ENCODE results near the gene ITPKC.
"Not testable (repeated sequence)": the region's sequence is repeated elsewhere in the genome, so short reads cannot be mapped to it uniquely, and the experiment has no call there.

The ITPKC gene

GRCh38 chr19:40774916-40775631 is 58.2 kb downstream of the ITPKC start, which contains the start of gene MIA:
TSS of gene MIA (plus strand) at chr19:40775521. CDS start at chr19:40775543, 22 bp downstream.
- no peak for DNase-seq

GRCh38 chr19:40775632-40776022 is 58.7 kb downstream of the ITPKC start:
- DNase-seq: no peak

- no peak for DNase-seq
These were observed 59.5 kb downstream of the ITPKC start for GRCh38 chr19:40776364-40776763.

- DNase-seq: peak; percentile 96
These were observed 60.2 kb downstream of the ITPKC start for GRCh38 chr19:40776932-40777644.

- DNase-seq: no peak
These were observed 60.7 kb downstream of the ITPKC start for GRCh38 chr19:40777645-40777936.

GRCh38 chr19:40777937-40778705 is 61.2 kb downstream of the ITPKC start, which contains the start of gene RAB4B:
TSS of gene RAB4B (plus strand) at chr19:40778247. CDS start at chr19:40778376, 129 bp downstream.
- peak; percentile 99 for DNase-seq

- no peak for DNase-seq
These were observed 61.9 kb downstream of the ITPKC start for GRCh38 chr19:40778706-40779284.

- no peak for DNase-seq
These were observed 63.7 kb downstream of the ITPKC start for GRCh38 chr19:40780582-40780981.

- DNase-seq: no peak
These were observed 64.2 kb downstream of the ITPKC start for GRCh38 chr19:40781140-40781539.

- no peak for DNase-seq
These were observed 66.8 kb downstream of the ITPKC start for GRCh38 chr19:40783711-40784110.

GRCh38 chr19:40784146-40784545 is 67.2 kb downstream of the ITPKC start:
- DNase-seq: not testable (repeated sequence)

- DNase-seq: no peak
These were observed 68.6 kb downstream of the ITPKC start for GRCh38 chr19:40785526-40785925.

GRCh38 chr19:40786060-40787037 is 69.4 kb downstream of the ITPKC start:
- DNase-seq: no peak

All from Kasumi-1 (cell line).